HG02884 (cell line): ENCODE results near the gene ELF4.

Experiments
- ATAC-seq: cut with Tn5 transposase; IDR thresholded peaks from one replicate; pipeline ENCODE4 v1.9.1; 2021; ENCODE audit warnings: mild to moderate bottlenecking, moderate library complexity; ENCODE audit not compliant: unreplicated experiment

The ELF4 gene

DNA sequence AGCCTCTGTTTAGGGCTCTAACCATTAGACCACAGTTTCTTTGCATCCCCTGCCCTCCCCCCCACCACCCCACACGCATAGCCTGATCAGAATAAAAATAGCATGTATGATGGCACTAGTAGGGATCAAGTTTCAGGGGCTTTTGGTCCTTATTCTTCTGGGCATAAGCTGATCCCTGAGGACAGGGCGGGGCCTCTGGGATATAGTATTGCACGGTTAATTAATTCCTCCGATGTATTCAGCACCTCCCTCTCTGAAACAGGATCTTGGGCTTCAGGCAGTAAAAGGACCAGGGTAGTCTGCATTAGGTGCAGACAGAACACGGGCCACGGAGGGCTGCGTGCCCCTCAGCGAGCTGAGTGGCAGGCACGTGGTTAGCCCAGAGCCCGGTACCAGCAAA is 57.1 kb downstream of the ELF4 start:
- ATAC-seq: no peak

DNA sequence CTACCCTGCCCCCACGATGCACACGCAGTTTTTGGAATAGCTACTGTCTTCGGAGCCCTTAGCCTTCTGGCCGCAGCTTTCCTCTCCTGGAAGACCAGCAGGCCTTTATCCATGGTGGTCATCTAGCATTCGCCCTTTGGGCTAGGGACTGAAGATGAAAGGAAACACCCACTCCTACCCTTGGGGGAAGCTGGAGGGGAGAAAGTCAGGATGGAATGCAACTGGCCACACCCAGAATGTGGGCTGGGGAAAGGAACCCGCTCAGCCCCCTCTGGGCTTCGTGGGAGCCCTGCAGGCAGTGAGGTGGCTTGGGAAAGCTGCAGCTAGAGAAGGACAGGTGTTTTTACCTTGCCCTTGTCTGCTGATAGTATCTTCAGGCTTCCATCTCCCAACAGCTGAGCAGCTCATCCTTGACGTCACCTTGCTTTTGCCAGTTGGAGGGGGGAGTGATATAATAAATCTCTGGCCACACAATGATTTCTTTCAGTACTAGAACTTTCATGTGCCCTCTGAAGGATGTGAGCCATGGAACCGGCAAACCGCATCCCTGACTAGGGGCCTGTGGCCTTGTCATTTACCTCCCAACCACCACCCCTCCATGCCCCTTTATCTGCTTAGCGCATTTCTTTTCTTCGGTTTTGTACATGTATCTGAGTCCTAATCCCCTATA is 59.0 kb downstream of the ELF4 start:
- no peak for ATAC-seq

DNA sequence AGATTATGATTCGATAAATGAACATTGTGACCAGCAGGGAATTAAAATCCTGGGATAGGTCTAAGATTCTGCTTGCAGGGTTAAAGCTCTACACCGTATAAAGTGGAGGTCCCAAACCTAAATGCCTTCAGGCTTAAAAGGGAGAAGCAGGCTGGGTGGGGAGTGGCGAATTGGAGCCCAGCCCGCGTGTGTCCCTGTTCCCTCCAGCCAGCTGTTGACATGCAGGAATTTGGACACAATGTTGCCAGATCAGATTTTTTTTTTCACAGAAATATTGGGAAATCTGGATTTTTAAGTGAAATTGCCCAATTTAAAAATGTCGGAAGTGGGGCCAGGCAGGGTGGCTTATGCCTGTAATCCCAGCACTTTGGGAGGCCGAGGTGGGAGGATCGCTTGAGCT is 60.5 kb downstream of the ELF4 start:
- ATAC-seq: no peak

DNA sequence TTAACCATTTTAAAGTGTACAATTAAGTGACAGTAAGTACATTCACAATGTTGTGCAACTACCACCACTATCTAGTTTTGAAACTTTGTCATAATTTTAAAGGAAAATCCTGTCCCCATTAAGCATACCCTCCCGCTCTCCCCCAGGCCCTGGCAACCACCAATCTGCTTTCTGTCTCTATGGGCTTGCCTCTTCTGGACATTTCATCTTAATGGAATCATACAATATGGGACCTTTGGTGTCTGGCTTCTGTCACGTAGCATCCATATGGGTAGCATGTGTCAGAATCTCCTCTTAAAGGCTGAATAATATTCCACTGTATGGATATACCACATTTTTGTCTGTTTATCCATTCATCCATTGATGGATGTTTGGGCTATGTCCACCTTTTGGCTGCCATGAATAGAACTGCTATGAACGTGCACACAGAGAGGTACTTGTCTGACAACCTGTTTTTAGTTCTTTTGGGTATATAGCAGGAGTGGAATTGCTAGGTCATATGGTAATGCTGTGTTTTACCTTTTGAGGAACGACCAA is 61.5 kb downstream of the ELF4 start:
- no peak for ATAC-seq

DNA sequence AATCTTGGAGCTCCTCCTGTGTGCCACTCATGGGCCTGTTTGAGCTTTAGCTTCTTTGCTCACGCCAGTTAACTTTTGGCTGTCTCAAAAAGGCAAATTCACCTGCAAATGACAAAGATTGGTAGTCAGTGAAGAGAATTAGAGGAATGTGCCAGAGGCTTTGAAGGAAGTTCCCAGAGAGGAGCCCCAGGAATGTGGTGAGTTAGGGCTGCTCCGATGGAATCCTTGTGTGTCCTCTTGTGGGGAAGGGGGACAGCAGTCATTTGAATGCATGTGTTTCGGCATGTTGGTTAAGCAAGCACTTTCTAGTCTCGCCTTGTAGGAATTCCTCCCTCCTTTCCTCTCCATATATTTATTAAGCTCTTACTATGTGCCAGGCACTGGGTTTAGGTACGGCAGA is 62.9 kb downstream of the ELF4 start:
- no peak for ATAC-seq

DNA sequence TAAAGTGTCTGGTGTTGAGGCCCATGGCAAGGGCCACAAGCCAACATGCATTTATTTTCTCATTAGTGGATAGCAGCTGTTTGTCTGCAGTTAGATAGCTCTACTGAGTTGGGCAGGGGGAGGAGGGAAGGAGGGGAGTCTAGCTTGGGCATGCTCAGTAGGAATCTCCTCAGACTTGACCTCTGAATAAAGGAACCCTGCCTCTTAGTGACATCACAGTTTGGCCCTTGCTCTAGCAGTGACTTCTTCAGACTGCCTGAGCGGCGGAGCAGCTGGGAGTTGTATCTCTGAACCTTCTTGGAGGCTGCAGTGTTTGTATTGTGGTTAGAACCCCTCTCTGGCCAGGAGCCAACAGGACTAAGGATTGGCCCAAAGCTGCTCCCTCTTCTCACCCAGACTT is 70.5 kb downstream of the ELF4 start:
- ATAC-seq: no peak

DNA sequence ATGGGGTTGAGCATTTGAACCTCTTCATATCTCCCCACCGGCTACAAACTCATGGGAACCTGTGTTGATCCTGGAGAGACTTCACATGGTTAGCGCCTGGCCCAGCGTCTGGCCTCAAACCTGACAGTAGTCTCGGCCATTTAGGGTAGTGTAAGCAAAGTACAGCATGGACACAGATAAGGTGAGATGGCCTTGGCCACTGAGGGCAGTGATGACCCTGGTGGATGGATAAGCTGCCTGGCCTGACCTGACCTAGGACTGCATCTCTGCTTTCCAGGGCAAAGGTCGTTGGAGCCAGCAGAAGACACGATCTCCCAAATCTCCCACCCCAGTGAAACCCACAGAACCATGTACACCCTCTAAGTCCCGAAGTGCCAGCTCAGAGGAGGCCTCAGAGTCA is 76.1 kb downstream of the ELF4 start:
- ATAC-seq: no peak

DNA sequence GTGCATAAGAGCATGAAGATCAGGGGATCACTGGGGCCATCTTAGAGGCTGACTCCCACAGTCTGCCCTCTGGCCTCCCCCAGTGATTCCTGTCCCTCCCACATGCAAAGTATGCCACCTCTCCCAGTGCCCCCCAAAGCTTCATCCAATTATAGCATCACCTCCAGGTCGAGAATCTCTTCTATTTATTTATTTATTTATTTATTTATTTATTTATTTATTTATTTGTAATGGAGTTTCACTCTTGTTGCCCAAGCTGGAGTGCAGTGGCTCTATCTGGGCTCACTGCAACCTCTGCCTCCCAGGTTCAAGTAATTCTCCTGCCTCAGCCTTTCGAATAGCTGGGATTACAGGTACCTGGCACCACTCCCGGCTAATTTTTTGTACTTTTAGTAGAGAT is 77.7 kb downstream of the ELF4 start:
- ATAC-seq: no peak

DNA sequence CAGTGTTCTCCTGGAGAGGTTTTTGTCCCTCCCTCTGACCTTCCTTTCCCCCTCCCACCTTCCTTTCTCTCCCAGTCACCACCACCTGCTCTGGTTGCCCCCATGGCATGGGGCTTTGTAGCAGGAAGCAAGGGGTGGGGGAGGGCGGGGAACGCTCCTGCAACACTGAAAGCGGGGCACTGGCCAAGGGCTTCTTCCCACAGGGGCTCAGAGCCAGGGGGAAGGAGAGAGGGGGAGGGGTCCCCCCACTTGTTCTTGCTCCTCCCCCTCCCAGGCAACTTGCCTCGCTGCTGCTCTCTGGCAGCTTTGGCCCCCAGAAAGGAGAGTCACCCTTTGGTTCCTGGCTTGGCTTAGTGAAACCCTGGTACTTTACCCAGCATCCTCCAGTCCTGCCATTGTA is 79.5 kb downstream of the ELF4 start:
- ATAC-seq: no peak

DNA sequence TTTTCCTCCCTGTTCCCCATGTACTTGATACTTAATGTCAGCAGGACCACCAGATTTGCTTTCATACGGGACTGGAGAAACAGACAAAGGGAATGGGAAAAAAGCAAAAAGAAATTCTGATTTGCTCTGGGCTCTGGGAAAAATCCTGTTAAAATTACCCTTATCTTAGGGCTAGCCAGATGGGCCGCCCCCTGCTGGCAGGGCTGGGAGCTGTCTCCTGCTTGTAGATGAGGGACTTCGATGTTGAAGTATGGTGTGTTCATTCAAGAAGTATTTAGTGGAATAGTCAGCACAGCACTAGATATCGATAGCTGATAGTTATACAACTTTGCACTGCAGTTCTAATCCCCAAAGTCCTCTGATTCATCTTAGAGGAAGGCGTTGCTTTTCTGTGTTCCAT is 82.1 kb downstream of the ELF4 start:
- no peak for ATAC-seq

DNA sequence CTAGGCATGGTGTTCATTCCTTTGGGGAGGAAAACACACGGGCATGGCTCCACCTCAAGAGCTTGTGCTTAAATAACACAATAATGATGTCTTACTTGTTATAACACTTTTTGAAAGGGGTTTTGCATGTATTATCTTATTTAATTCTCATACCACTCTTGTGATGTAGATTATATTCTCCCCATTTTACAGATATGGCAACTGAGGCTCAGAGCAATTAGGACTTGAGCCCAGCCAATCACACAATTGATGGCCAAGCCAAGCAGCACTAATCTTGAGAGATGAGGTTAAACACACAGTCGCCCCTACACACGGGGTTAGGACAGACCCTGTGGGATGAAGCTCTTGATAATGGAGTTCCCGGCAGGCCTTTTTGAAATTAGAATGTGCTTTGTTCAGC is 82.7 kb downstream of the ELF4 start:
- no peak for ATAC-seq

DNA sequence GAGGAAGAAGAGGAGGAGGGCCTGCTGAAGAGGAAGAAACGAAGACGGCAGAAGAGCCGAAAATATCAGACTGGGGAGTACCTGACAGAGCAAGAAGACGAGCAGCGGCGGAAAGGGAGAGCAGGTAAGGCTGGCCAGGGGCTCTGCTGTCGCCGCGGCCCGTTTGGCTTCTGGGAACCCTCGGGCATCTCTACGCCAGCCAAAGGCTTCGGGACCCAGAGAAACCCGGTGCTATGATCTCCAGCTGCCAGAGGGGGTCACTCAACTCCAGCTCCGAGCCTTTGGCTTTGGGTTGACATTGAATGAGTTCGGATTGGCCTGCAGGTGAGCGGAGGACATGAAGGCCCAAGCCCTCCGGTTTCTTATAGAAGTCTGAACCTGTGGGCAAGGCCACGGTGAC is 85.0 kb downstream of the ELF4 start:
- no peak for ATAC-seq

DNA sequence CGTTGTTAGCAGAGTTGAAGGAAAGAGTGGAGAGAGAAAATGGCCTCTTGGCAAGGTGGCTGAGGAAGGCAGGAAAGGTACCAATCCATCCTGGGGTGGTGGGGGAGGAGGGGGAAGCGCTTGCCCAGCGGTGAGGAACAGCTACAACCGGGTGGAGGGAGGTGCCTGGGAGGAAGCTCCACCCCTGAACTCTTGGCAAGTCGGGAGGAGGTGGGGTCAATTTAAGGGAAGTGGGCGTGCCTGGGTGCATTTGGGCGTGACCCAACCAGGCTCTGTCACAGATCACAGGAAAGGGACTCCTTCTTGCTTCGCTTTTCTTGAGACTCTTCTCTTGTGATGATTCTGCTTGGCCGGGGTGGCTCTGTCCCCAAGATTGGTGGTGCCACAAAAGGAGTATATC is 86.2 kb downstream of the ELF4 start:
- ATAC-seq: peak; percentile 99

DNA sequence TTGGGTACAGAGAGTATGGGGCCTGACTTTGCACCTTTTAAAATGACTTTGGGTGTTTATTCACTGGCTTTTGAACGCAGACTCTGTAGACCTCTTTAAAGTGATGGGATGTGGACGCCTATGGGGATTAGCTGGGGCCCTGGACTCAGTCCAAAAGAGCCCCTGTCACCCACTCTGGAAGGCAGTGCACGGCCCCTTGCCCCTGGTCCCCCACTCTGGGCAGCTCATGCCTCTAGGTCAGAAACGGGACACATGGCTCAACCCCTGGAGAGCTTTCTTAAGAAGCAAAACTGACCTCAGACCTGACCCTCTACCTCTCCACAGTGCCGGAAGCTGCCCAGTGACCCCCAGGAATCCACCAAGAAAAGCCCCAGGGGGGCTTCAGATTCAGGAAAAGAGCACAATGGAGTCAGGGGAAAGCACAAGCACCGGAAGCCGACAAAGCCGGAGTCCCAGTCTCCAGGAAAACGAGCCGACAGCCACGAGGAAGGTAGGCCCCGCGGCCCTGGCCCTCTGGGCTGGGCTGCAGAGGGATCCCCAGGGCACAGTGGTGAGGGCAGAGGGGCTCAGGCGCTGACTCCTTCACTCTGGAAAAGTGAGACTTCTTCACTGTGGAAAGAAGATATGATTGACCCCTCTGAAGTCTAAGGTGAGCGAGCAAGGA is 89.5 kb downstream of the ELF4 start:
- no peak for ATAC-seq

DNA sequence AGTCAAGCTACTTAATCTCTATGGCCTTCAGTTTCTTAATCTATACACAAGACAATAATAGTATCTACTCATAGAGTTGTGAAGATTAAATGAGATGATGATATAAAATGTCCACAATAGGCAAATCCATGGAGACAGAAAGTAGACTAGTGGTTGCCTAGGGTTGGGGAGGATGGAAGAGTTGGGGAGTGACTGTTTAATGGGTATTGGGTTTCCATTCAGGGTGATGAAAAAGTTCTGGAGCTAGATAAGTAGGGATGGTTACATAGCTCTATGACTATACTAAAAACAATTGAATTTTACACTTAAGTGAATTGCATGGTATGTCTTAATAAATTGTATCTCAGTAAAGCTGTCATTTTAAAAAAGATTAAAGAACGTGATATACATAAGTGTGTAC is 92.2 kb downstream of the ELF4 start:
- no peak for ATAC-seq

DNA sequence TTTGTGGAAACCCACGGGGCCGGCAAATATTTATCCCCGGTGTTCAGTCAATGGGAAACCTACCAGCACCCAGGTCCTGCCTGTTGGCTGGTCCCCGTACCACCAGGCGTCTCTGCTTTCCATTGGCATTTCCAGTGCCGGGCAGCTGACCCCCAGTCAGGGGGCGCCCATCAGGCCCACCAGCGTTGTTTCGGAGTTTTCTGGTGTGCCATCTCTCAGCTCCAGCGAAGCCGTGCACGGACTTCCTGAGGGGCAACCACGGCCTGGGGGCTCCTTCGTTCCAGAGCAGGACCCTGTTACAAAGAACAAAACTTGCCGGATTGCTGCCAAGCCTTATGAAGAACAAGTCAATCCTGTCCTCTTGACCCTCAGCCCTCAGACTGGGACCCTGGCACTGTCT is 95.1 kb downstream of the ELF4 start:
- no peak for ATAC-seq
